ENCODE results near the gene ROR1. TPM values are rescaled to one million over a fixed set of nuclear protein-coding genes. Genes with fewer than 3 reads are reported as not detected.

Gene ROR1
- total and polyA plus RNA-seq, 9 of the 15 experiments (the other 6 are each of a cell fraction or from before 2014, with no cell fraction given), result 0.02 TPM; not detected in 8

DNA sequence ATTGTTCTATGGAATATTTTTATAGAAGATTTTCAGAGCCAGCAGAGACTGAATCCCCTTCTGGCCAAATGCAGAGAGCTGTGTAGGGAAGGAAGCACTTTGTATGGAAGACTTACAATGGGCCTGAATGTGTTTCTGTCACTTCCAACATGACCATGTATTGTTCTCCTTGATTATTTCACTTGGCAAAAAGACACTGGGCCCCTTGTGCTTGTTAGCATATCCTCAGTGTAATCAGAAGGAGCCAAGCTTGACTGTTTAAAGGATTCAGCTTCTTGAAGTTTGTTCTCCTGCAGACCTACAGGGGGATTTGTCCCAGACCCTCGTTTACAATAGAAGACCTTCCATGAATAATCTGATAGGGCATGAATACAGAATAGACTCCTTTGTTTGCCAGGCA lies 381.5 kb downstream of the ROR1 start:
- in situ Hi-C loops (cut with MboI), result no loop called here
- H3K9me3 ChIP-seq (replicated peaks; ENCODE audit: control insufficient read depth, insufficient read depth, low read depth, low read length), result no peaks in the 10 kb centered on the region
- H3K4me1 ChIP-seq (replicated peaks in 1 of 2; ENCODE audit: control insufficient read depth in 2 of 2, insufficient read depth in 2 of 2, low read length in 2 of 2), result no peaks in the 10 kb centered on the region
- H3K27me3 ChIP-seq (ENCODE audit: control insufficient read depth in 2 of 2, insufficient read depth in 2 of 2, low read length in 2 of 2), result no peaks in the 10 kb centered on the region; a peak in 2 of 5 replicates
- DNase-seq (ENCODE audit: extremely low read depth in 1 of 4, low spot score in 3 of 4), result no peak
- no peaks in the 10 kb centered on the region for H3K36me3 ChIP-seq (ENCODE audit: control insufficient read depth, insufficient read depth, low read length)
- no peak overlapping the region for H2AFZ ChIP-seq (ENCODE audit: low read depth, low read length)
- no peak overlapping the region for H3K4me3 ChIP-seq
- ChIA-PET POLR2A (no interaction called here), CTCF (ENCODE audit: low intra/inter-chr PET ratio) (no interaction called here)
- TF ChIP-seq ZBTB17 (CRISPR knock-in tag; IDR thresholded peaks at IDR 0.05), result no peak
- TF ChIP-seq ZNF75A (CRISPR knock-in tag; IDR thresholded peaks at IDR 0.05), result no peak
- no peak for TF ChIP-seq GABPA (tag; conservative IDR thresholded peaks at IDR 0.05; ENCODE audit: low read depth)
- TF ChIP-seq MCM2 (IDR thresholded peaks at IDR 0.05; ENCODE audit: low read depth), result no peak
- no peak overlapping the region for H3K4me2 ChIP-seq (ENCODE audit: insufficient read depth, low read length)
- H3K9ac ChIP-seq (ENCODE audit: insufficient read depth in 1 of 2, low read depth in 2 of 2, low read length in 2 of 2), result no peak overlapping the region
- H3K9me1 ChIP-seq (ENCODE audit: control insufficient read depth, insufficient read depth, low read length), result no peaks in the 10 kb centered on the region
- H3K79me2 ChIP-seq (ENCODE audit: control insufficient read depth, insufficient read depth, low read length), result no peaks in the 10 kb centered on the region
- H3K27ac ChIP-seq (ENCODE audit: extremely low read depth, low read depth, low read length), result no peak overlapping the region
- no peak for ATAC-seq
- FAIRE-seq, result no peak
- WGBS (ENCODE audit: insufficient coverage, low coverage, missing lambda C conversion rate), result 0% methylated on average over 1 of the region's 1 CpG
- no peaks in the 10 kb centered on the region for H4K20me1 ChIP-seq (replicated peaks; ENCODE audit: control insufficient read depth, insufficient read depth, low read length)
- BruUV-seq (replicated peaks), result no TSS peak
- intact Hi-C loops (cut with micrococcal nuclease), result no loop called here

- ChIA-PET POLR2A (no interaction called here), CTCF (ENCODE audit: low intra/inter-chr PET ratio) (no interaction called here)
- DNase-seq (ENCODE audit: extremely low read depth in 1 of 4, low spot score in 3 of 4) (no peak), ATAC-seq (no peak), FAIRE-seq (no peak)
- no peak overlapping the region for H2AFZ ChIP-seq (ENCODE audit: low read depth, low read length)
- intact Hi-C loops (cut with micrococcal nuclease) (no loop called here), in situ Hi-C loops (cut with MboI) (no loop called here)
- no peak overlapping the region for H3K9ac ChIP-seq (ENCODE audit: insufficient read depth in 1 of 2, low read depth in 2 of 2, low read length in 2 of 2)
- H3K9me3 ChIP-seq (replicated peaks; ENCODE audit: control insufficient read depth, insufficient read depth, low read depth, low read length), result no peaks in the 10 kb centered on the region
- TF ChIP-seq NKRF (IDR thresholded peaks at IDR 0.05; ENCODE audit: borderline replicate concordance), result no peak
- TF ChIP-seq EGR1 (conservative IDR thresholded peaks at IDR 0.05), result no peak
- no peak for TF ChIP-seq NUFIP1 (IDR thresholded peaks at IDR 0.05; ENCODE audit: partially characterized antibody)
- TF ChIP-seq PPARD (CRISPR knock-in tag; IDR thresholded peaks at IDR 0.05), result no peak
- no peak for TF ChIP-seq ZNF668 (CRISPR knock-in tag; IDR thresholded peaks at IDR 0.05)
- no peak for TF ChIP-seq NR1H2 (CRISPR knock-in tag; IDR thresholded peaks at IDR 0.05)
- TF ChIP-seq NCOA1 (IDR thresholded peaks at IDR 0.05; ENCODE audit: low read depth), result no peak
- TF ChIP-seq SP2 (IDR thresholded peaks at IDR 0.05; ENCODE audit: extremely low read depth, low read depth, low read length, poor library complexity, severe bottlenecking), result no peak
- TF ChIP-seq ETV1 (tag; conservative IDR thresholded peaks at IDR 0.05; ENCODE audit: low read depth), result no peak
- no peak for TF ChIP-seq CHD1 (IDR thresholded peaks at IDR 0.05; ENCODE audit: low read length)
- H3K9me1 ChIP-seq (ENCODE audit: control insufficient read depth, insufficient read depth, low read length), result no peaks in the 10 kb centered on the region
- H3K27ac ChIP-seq (ENCODE audit: extremely low read depth, low read depth, low read length), result no peak overlapping the region
- no TSS peak for BruUV-seq (replicated peaks)
- WGBS (ENCODE audit: insufficient coverage, low coverage, missing lambda C conversion rate), result 0% methylated on average over 1 of the region's 1 CpG
- H3K4me2 ChIP-seq (ENCODE audit: insufficient read depth, low read length), result no peak overlapping the region
- H3K4me3 ChIP-seq, result no peak overlapping the region
- no peaks in the 10 kb centered on the region for H3K4me1 ChIP-seq (replicated peaks in 1 of 2; ENCODE audit: control insufficient read depth in 2 of 2, insufficient read depth in 2 of 2, low read length in 2 of 2)
- H3K79me2 ChIP-seq (ENCODE audit: control insufficient read depth, insufficient read depth, low read length), result no peaks in the 10 kb centered on the region
- H3K27me3 ChIP-seq (ENCODE audit: control insufficient read depth in 2 of 2, insufficient read depth in 2 of 2, low read length in 2 of 2), result no peaks in the 10 kb centered on the region; a peak in 3 of 5 replicates
- no peaks in the 10 kb centered on the region for H3K36me3 ChIP-seq (ENCODE audit: control insufficient read depth, insufficient read depth, low read length)
- no peaks in the 10 kb centered on the region for H4K20me1 ChIP-seq (replicated peaks; ENCODE audit: control insufficient read depth, insufficient read depth, low read length)
Measured at GRCh38 chr1:64161357-64161941, 387.6 kb downstream of the ROR1 start.
